HCT116 (cell line): ENCODE data around the gene KRTAP5-9. TPM values are rescaled to one million over a fixed set of nuclear protein-coding genes. Genes with fewer than 3 reads are reported as not detected.

ENCODE experiments used
- ATAC-seq: fragments of 200-7000 bp; cut with Tn5 transposase; 2 replicates; pipeline ENCODE4 v1.9.1; 2020; ENCODE audit warnings: mild to moderate bottlenecking, moderate library complexity
- BruUV-seq: library from RNA; stranded (reverse); fragments of 400-500 nt; replicated peaks from 2 replicates; lab custom pipeline; 2021; lab: Mats Ljungman, UMichigan
- CTCF ChIA-PET: fragments of 300-600 bp; sonication (Branson Sonifier 250); formaldehyde crosslinking; loops from one replicate; lab custom pipeline; 2021; ENCODE audit warnings: antibody characterized with exemption; lab: Charles Lee
- POLR2A ChIA-PET: fragments of 300-600, 350-600 bp; sonication (Branson Sonifier 250); formaldehyde crosslinking; loops from one replicate; lab custom pipeline; 2021; ENCODE audit warnings: antibody characterized with exemption; lab: Charles Lee
- RAD21 ChIA-PET, 2 experiments: fragments of 300-600 bp; sonication (Branson Sonifier 250); formaldehyde crosslinking; loops; one replicate each; lab custom pipeline; 2023; ENCODE audit warnings: low total read pairs in 2 of 2; ENCODE audit not compliant: uncharacterized antibody in 2 of 2, unreplicated experiment in 2 of 2, low non-redundant PET in 1 of 2; lab: Charles Lee
- DNase-seq: peaks from one replicate; pipeline ENCODE4 v3.0.0-alpha.2; 2010; ENCODE audit warnings: low read depth, low spot score
- H2AFZ ChIP-seq: fragments of 200-600 bp; shearing (Covaris generic), sonication (generic); 2 replicates; pipeline ENCODE4 v1.6.1; 2017; ENCODE audit warnings: low read depth, mixed run types, mixed read lengths, antibody characterized with exemption, low read length; ENCODE audit not compliant: poor library complexity, severe bottlenecking
- H3K27ac ChIP-seq: 2 replicates; pipeline ENCODE4 v1.5.1; 2012; ENCODE audit warnings: low read depth, low read length
- H3K27me3 ChIP-seq: fragments of 200-600 bp; sonication (generic); 2 replicates; pipeline ENCODE4 v1.6.1; 2016; ENCODE audit warnings: mixed run types, low read length, mixed read lengths; ENCODE audit not compliant: insufficient read depth
- H3K36me3 ChIP-seq, 2 experiments: fragments of 200-500 bp in 1 of 2; fragments of 200-600 bp in 1 of 2; sonication (Bioruptor generic) in 1 of 2; sonication (generic) in 1 of 2; 2 replicates each; pipeline versions ENCODE4 v1.5.1 to v1.6.1; 2014 to 2016; ENCODE audit warnings: low read length in 2 of 2, inconsistent platforms in 1 of 2, mixed read lengths in 1 of 2, mixed run types in 1 of 2; ENCODE audit not compliant: insufficient read depth in 2 of 2, control insufficient read depth in 1 of 2
- H3K4me1 ChIP-seq, 2 experiments: fragments of 200-600 bp in 1 of 2; sonication (generic) in 1 of 2; 2 replicates each; pipeline versions ENCODE4 v1.5.1 to v1.6.1; 2012 to 2017; ENCODE audit warnings: low read length in 2 of 2, inconsistent platforms in 1 of 2, mild to moderate bottlenecking in 1 of 2, mixed read lengths in 1 of 2, mixed run types in 1 of 2, moderate library complexity in 1 of 2; ENCODE audit not compliant: insufficient read depth in 2 of 2, control insufficient read depth in 1 of 2
- H3K4me2 ChIP-seq: fragments of 200-600 bp; sonication (generic); 2 replicates; pipeline ENCODE4 v1.6.1; 2017; ENCODE audit warnings: mixed run types, low read length, mixed read lengths
- H3K4me3 ChIP-seq, 2 experiments: fragments of 200-600 bp in 1 of 2; sonication (generic) in 1 of 2; replicated peaks in 1 of 2; 2 replicates each; pipeline ENCODE4 v1.5.1; 2011 to 2016; ENCODE audit warnings: low read length in 2 of 2, control low read depth in 1 of 2, low read depth in 1 of 2, mild to moderate bottlenecking in 1 of 2, mixed read lengths in 1 of 2, mixed run types in 1 of 2
- H3K79me2 ChIP-seq: fragments of 200-600 bp; sonication (generic); 2 replicates; pipeline ENCODE4 v1.6.1; 2017; ENCODE audit warnings: mild to moderate bottlenecking, mixed run types, low read length, moderate library complexity, mixed read lengths; ENCODE audit not compliant: insufficient read depth
- H3K9ac ChIP-seq: fragments of 200-600 bp; sonication (generic); 2 replicates; pipeline ENCODE4 v1.6.1; 2016; ENCODE audit warnings: low read length, mixed read lengths
- H3K9me2 ChIP-seq: fragments of 200-600 bp; sonication (generic), shearing (Covaris generic); 2 replicates; pipeline ENCODE4 v1.6.1; 2017; ENCODE audit warnings: mixed run types, mild to moderate bottlenecking, moderate library complexity; ENCODE audit not compliant: insufficient read depth
- H3K9me3 ChIP-seq, 2 experiments: fragments of 200-500 bp in 1 of 2; fragments of 200-600 bp in 1 of 2; sonication (Bioruptor generic) in 1 of 2; sonication (generic) in 1 of 2; 2 replicates each; pipeline ENCODE4 v1.6.1; 2014 to 2017; ENCODE audit warnings: low read length in 2 of 2, mixed read lengths in 2 of 2, inconsistent platforms in 1 of 2, low read depth in 1 of 2, mild to moderate bottlenecking in 1 of 2, mixed run types in 1 of 2, moderate library complexity in 1 of 2; ENCODE audit not compliant: control insufficient read depth in 1 of 2, insufficient read depth in 1 of 2
- H4K20me1 ChIP-seq: fragments of 200-600 bp; sonication (generic), shearing (Covaris generic); 2 replicates; pipeline ENCODE4 v1.6.1; 2017; ENCODE audit warnings: mixed run types, mild to moderate bottlenecking, moderate library complexity; ENCODE audit not compliant: insufficient read depth
- ATF3 ChIP-seq: IDR thresholded peaks from 2 replicates; pipeline ENCODE4 v1.6.1; 2012
- CBX3 ChIP-seq: IDR thresholded peaks from 2 replicates; pipeline ENCODE4 v1.6.1; 2012; ENCODE audit warnings: low read depth
- ELF1 ChIP-seq: IDR thresholded peaks from 2 replicates; pipeline ENCODE4 v1.6.1; 2012; ENCODE audit warnings: low read depth, borderline replicate concordance
- EZH2 ChIP-seq: fragments of 200-600 bp; sonication (generic); IDR thresholded peaks from 2 replicates; pipeline ENCODE4 v1.6.1; 2017; ENCODE audit warnings: antibody characterized with exemption, mixed run types
- EZH2phosphoT487 ChIP-seq: fragments of 200-600 bp; IDR thresholded peaks from 2 replicates; pipeline ENCODE4 v1.6.1; 2018; ENCODE audit warnings: antibody characterized with exemption, borderline replicate concordance
- FOSL1 ChIP-seq: IDR thresholded peaks from 2 replicates; pipeline ENCODE4 v1.6.1; 2012; ENCODE audit warnings: low read depth
- JUND ChIP-seq: IDR thresholded peaks from 2 replicates; pipeline ENCODE4 v1.6.1; 2012
- POLR2A ChIP-seq: IDR thresholded peaks from 2 replicates; pipeline ENCODE4 v1.7.0; 2011; ENCODE audit warnings: borderline replicate concordance; ENCODE audit not compliant: insufficient read depth, insufficient read length; ENCODE audit errors: extremely low read depth
- POLR2AphosphoS5 ChIP-seq: IDR thresholded peaks from 2 replicates; pipeline ENCODE4 v1.6.1; 2011; ENCODE audit warnings: mild to moderate bottlenecking, low read depth, low read length, moderate library complexity
- RAD21 ChIP-seq: IDR thresholded peaks from 2 replicates; pipeline ENCODE4 v1.6.1; 2012; ENCODE audit warnings: low read depth, mild to moderate bottlenecking
- SIN3A ChIP-seq: IDR thresholded peaks from 2 replicates; pipeline ENCODE4 v1.6.1; 2012; ENCODE audit warnings: low read depth
- SP1 ChIP-seq: IDR thresholded peaks from 2 replicates; pipeline ENCODE4 v1.6.1; 2012; ENCODE audit warnings: low read depth
- SRF ChIP-seq: IDR thresholded peaks from 2 replicates; pipeline ENCODE4 v1.6.1; 2012; ENCODE audit warnings: low read depth
- TCF7L2 ChIP-seq: IDR thresholded peaks from 2 replicates; pipeline ENCODE4 v1.7.0; 2011; ENCODE audit warnings: borderline replicate concordance, inconsistent platforms; ENCODE audit not compliant: insufficient read depth, insufficient read length; ENCODE audit errors: extremely low read depth
- YY1 ChIP-seq: IDR thresholded peaks from 2 replicates; pipeline ENCODE4 v1.6.1; 2011; ENCODE audit warnings: low read length, low read depth, moderate library complexity, mild to moderate bottlenecking; ENCODE audit not compliant: insufficient replicate concordance; ENCODE audit errors: extremely low read depth
- ZFX ChIP-seq: fragments of 450-650 bp; IDR thresholded peaks from 2 replicates; pipeline ENCODE4 v1.6.1; 2017
- intact Hi-C: fragments of 100-400 bp; cut with micrococcal nuclease; formaldehyde crosslinking; loops from 2 replicates; pipeline ENCODE4 v1.10.0; 2022
- total RNA-seq: library from RNA; stranded (reverse); gene quantifications from one replicate; pipeline ENCODE4 v1.2.1, GENCODE V29; 2021; ENCODE audit not compliant: unreplicated experiment
- TF ChIP-seq, protein P1 (sequence below), 3 experiments: fragments of 200-600 bp in 1 of 3; sonication (generic) in 1 of 3; IDR thresholded peaks in 2 of 3; conservative IDR thresholded peaks in 1 of 3; 2 replicates each; pipeline ENCODE4 v1.5.1; 2012 to 2017; ENCODE audit warnings: low read depth in 2 of 3, low read length in 2 of 3, antibody characterized with exemption in 1 of 3, borderline replicate concordance in 1 of 3, control low read depth in 1 of 3, mild to moderate bottlenecking in 1 of 3, mixed read lengths in 1 of 3, mixed run types in 1 of 3, moderate library complexity in 1 of 3; ENCODE audit not compliant: insufficient read depth in 1 of 3
- TF ChIP-seq, protein P2 (sequence below): IDR thresholded peaks from 2 replicates; pipeline ENCODE4 v1.6.1; 2012

Gene KRTAP5-9
- total RNA-seq, 1 experiment from 2014 or later: 0.27 TPM

DNA sequence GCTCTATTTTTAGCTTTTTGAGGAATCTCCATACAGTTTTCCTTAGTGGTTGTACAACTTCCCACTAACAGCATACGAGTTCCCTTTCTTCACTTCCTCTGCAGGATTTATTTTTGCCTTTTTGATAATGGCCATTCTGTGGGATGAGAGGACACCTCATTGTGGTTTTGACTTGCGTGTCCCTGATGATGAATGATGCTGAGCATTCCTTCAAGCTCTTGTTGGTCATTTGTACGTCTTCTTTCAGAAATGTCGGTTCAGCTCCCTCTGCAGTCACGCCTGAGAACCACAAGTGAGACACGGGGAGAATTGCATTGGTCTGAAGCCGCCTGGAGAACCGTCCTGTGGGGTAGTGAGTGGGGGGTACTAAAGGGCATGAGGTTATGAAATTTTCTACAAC is 15.2 kb downstream of the KRTAP5-9 start:
- Histone ChIP-seq H4K20me1 (no peaks in the 10 kb centered on the region), H3K9ac (no peak overlapping the region), H3K27me3 (peaks cover 10% of the 10 kb centered on the region; the same call in 1 of the 2 replicates), H3K9me3 (no peaks in the 10 kb centered on the region), H3K4me2 (no peak overlapping the region), H2AFZ (peak overlapping the region; percentile 58), H3K36me3 (no peaks in the 10 kb centered on the region), H3K4me1 (peaks cover 0 to 16% of the 10 kb centered on the region in 2 experiments; a peak in 2 of 4 replicates)
- DNase-seq (peak; percentile 51), ATAC-seq (peak; percentile 92)
- TF ChIP-seq POLR2AphosphoS5 (no peak), RAD21 (peak; percentile 74)
- TF ChIP-seq, protein P1, sequence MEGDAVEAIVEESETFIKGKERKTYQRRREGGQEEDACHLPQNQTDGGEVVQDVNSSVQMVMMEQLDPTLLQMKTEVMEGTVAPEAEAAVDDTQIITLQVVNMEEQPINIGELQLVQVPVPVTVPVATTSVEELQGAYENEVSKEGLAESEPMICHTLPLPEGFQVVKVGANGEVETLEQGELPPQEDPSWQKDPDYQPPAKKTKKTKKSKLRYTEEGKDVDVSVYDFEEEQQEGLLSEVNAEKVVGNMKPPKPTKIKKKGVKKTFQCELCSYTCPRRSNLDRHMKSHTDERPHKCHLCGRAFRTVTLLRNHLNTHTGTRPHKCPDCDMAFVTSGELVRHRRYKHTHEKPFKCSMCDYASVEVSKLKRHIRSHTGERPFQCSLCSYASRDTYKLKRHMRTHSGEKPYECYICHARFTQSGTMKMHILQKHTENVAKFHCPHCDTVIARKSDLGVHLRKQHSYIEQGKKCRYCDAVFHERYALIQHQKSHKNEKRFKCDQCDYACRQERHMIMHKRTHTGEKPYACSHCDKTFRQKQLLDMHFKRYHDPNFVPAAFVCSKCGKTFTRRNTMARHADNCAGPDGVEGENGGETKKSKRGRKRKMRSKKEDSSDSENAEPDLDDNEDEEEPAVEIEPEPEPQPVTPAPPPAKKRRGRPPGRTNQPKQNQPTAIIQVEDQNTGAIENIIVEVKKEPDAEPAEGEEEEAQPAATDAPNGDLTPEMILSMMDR (IDR thresholded peaks at IDR 0.05 in 2 of 3, conservative IDR thresholded peaks at IDR 0.05 in 1 of 3; ENCODE audit: borderline replicate concordance in 1 of 3, insufficient read depth in 1 of 3, low read depth in 2 of 3, low read length in 2 of 3): peak; percentile 32 to 70 (median 68); a peak in 4 of 6 replicates
- TF ChIP-seq, all 23 proteins: peak for 2
- H3K79me2 ChIP-seq: no peaks in the 10 kb centered on the region
- H3K9me2 ChIP-seq: no peaks in the 10 kb centered on the region
- ChIA-PET POLR2A (interaction anchor here (0.5 kb wide), 1 partner anchor 1094 kb away, joined by 3 read pairs; no protein-coding TSS in a partner anchor), RAD21 (interaction anchor here (0.7 to 1.2 kb wide), 2 partner anchors 142 to 443 kb away, joined by 3 read pairs; no protein-coding TSS in a partner anchor), CTCF (interaction anchor here (0.8 to 2.4 kb wide), 7 partner anchors 10 to 748 kb away, joined by 3 to 19 read pairs (median 4); no protein-coding TSS in a partner anchor)
- BruUV-seq: no TSS peak
- no peak overlapping the region for H3K4me3 ChIP-seq
- intact Hi-C loops: no loop called here
- H3K27ac ChIP-seq: no peak overlapping the region

- H3K9me3 ChIP-seq: no peaks in the 10 kb centered on the region
- no peak overlapping the region for H3K4me2 ChIP-seq
- no peaks in the 10 kb centered on the region for H3K79me2 ChIP-seq
- ATAC-seq: no peak
- no peak overlapping the region for H3K9ac ChIP-seq
- ChIA-PET RAD21 (no interaction called here), POLR2A (interaction anchor here (0.6 kb wide), 1 partner anchor 23 kb away, joined by 3 read pairs; no protein-coding TSS in a partner anchor), CTCF (no interaction called here)
- no peaks in the 10 kb centered on the region for H3K9me2 ChIP-seq
- H3K4me1 ChIP-seq: peaks cover 0 to 16% of the 10 kb centered on the region in 2 experiments; a peak in 2 of 4 replicates
- H4K20me1 ChIP-seq: no peaks in the 10 kb centered on the region
- intact Hi-C loops: no loop called here
- no TSS peak for BruUV-seq
- H3K4me3 ChIP-seq: no peak overlapping the region
- DNase-seq: no peak
- H3K36me3 ChIP-seq: no peaks in the 10 kb centered on the region
- H3K27me3 ChIP-seq: peaks cover 16% of the 10 kb centered on the region; the same call in 1 of the 2 replicates
- H3K27ac ChIP-seq: no peak overlapping the region
- H2AFZ ChIP-seq: no peak overlapping the region
- TF ChIP-seq EZH2phosphoT487: no peak
- TF ChIP-seq SRF: no peak
- TF ChIP-seq SP1: no peak
- no peak for TF ChIP-seq ELF1
- TF ChIP-seq ATF3: no peak
- no peak for TF ChIP-seq JUND
- no peak for TF ChIP-seq POLR2A
- TF ChIP-seq FOSL1: no peak
- no peak for TF ChIP-seq RAD21
- TF ChIP-seq ZFX: no peak
- no peak for TF ChIP-seq CBX3
- TF ChIP-seq, protein P2, sequence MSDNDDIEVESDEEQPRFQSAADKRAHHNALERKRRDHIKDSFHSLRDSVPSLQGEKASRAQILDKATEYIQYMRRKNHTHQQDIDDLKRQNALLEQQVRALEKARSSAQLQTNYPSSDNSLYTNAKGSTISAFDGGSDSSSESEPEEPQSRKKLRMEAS: no peak
- TF ChIP-seq SIN3A: no peak
- TF ChIP-seq TCF7L2: no peak
- no peak for TF ChIP-seq EZH2
- TF ChIP-seq YY1: no peak
Observed at GRCh38 chr11:71564430-71564829, 16.2 kb downstream of the KRTAP5-9 start.
